Parathyroid adenoma (tissue), 2 donors: ENCODE results near the gene TRABD.
A peak's percentile ranks its signal among the peaks of the same experiment; 100 is the strongest.

ENCODE experiments used
- H2AFZ ChIP-seq: fragments of 300-600 bp; sonication (generic); one replicate; pipeline ENCODE4 v1.7.0; 2017; ENCODE audit warnings: antibody characterized with exemption, mild to moderate bottlenecking
- H3K27ac ChIP-seq: fragments of 300-600 bp; sonication (generic); one replicate; pipeline ENCODE4 v1.7.0; 2017
- H3K27me3 ChIP-seq: fragments of 300-600 bp; sonication (generic); one replicate; pipeline ENCODE4 v1.7.0; 2017; ENCODE audit warnings: low read length; ENCODE audit not compliant: control insufficient read depth, insufficient read depth
- H3K36me3 ChIP-seq: fragments of 300-600 bp; sonication (generic); one replicate; pipeline ENCODE4 v1.7.0; 2017; ENCODE audit warnings: low read length; ENCODE audit not compliant: control insufficient read depth, insufficient read depth
- H3K4me1 ChIP-seq: fragments of 300-600 bp; sonication (generic); one replicate; pipeline ENCODE4 v1.7.0; 2017; ENCODE audit warnings: control low read depth
- H3K4me2 ChIP-seq: fragments of 300-600 bp; sonication (generic); one replicate; pipeline ENCODE4 v1.7.0; 2017; ENCODE audit warnings: low read length
- H3K4me3 ChIP-seq: fragments of 300-600 bp; sonication (generic); one replicate; pipeline ENCODE4 v1.7.0; 2017; ENCODE audit warnings: low read depth, low read length
- H3K79me2 ChIP-seq: fragments of 300-600 bp; sonication (generic); one replicate; pipeline ENCODE4 v1.7.0; 2017; ENCODE audit warnings: control low read depth
- H3K9ac ChIP-seq: fragments of 300-600 bp; sonication (generic); one replicate; pipeline ENCODE4 v1.7.0; 2017; ENCODE audit warnings: mild to moderate bottlenecking
- H3K9me3 ChIP-seq: fragments of 300-600 bp; sonication (generic); one replicate; pipeline ENCODE4 v1.7.0; 2017; ENCODE audit warnings: low read length; ENCODE audit not compliant: control insufficient read depth
- TF ChIP-seq, protein P1 (sequence below): fragments of 300-600 bp; sonication (generic); IDR thresholded peaks from one replicate; pipeline ENCODE4 v1.7.0; 2017; ENCODE audit warnings: antibody characterized with exemption, mild to moderate bottlenecking
- donor health status: primary hyperparathyroidism.

Gene TRABD

DNA sequence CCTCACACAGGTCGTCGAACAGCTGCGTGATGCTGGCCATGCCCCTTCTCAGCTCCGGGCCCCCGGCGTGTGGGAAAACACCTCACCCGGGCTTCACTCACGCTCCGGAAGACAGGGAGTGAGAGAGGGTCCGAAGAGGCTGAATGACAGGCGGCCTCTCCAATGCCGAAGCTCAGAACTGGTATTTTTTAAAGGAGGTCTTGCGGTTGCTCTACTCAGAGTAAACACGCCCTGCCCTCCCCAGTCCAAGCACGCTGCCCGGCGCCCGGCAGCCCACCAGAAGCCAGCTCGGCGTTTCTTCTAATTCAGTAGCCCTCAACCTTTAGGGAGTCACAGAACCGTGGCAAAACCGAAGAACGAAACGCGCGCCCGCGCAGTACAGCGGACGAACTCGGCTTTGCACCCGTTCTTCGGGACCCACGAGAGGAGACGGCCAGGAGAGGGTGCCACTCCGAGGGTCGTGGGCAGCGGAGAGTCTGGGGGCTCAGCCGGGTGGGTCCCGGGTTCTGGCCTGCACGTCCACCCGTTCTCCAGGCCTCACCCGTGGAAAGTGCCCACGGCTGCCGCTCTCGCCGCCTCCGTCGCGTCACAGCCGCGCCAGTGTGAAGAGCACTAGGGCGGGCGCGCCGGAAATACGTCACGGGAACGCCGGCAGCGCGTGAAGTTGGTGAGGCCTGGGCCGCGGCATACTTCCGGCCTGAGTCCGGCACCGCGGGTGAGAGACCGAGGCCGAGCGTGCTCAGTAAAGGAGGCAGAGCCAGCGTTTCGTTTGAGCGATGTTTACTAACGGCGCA is 58.9 kb downstream of the TRABD start, which contains the start of gene TUBGCP6:
TSS of gene TUBGCP6 (minus strand) at position 604 of the 794 bp plus-strand sequence. CDS start at position 40, 564 bp downstream.
- Histone ChIP-seq H3K79me2 (peaks cover 19% of the 10 kb centered on the region), H3K36me3 (no peaks in the 10 kb centered on the region), H3K4me1 (peaks cover 2% of the 10 kb centered on the region), H3K4me2 (peak within 1 kb of the TSS; percentile 95), H3K9ac (peak within 1 kb of the TSS; percentile 43), H3K27me3 (no peaks in the 10 kb centered on the region), H3K9me3 (no peaks in the 10 kb centered on the region), H2AFZ (peak within 1 kb of the TSS; percentile 89), H3K27ac (peak within 1 kb of the TSS; percentile 79), H3K4me3 (peak within 1 kb of the TSS; percentile 97)
- TF ChIP-seq, protein P1, sequence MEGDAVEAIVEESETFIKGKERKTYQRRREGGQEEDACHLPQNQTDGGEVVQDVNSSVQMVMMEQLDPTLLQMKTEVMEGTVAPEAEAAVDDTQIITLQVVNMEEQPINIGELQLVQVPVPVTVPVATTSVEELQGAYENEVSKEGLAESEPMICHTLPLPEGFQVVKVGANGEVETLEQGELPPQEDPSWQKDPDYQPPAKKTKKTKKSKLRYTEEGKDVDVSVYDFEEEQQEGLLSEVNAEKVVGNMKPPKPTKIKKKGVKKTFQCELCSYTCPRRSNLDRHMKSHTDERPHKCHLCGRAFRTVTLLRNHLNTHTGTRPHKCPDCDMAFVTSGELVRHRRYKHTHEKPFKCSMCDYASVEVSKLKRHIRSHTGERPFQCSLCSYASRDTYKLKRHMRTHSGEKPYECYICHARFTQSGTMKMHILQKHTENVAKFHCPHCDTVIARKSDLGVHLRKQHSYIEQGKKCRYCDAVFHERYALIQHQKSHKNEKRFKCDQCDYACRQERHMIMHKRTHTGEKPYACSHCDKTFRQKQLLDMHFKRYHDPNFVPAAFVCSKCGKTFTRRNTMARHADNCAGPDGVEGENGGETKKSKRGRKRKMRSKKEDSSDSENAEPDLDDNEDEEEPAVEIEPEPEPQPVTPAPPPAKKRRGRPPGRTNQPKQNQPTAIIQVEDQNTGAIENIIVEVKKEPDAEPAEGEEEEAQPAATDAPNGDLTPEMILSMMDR, result no peak

DNA sequence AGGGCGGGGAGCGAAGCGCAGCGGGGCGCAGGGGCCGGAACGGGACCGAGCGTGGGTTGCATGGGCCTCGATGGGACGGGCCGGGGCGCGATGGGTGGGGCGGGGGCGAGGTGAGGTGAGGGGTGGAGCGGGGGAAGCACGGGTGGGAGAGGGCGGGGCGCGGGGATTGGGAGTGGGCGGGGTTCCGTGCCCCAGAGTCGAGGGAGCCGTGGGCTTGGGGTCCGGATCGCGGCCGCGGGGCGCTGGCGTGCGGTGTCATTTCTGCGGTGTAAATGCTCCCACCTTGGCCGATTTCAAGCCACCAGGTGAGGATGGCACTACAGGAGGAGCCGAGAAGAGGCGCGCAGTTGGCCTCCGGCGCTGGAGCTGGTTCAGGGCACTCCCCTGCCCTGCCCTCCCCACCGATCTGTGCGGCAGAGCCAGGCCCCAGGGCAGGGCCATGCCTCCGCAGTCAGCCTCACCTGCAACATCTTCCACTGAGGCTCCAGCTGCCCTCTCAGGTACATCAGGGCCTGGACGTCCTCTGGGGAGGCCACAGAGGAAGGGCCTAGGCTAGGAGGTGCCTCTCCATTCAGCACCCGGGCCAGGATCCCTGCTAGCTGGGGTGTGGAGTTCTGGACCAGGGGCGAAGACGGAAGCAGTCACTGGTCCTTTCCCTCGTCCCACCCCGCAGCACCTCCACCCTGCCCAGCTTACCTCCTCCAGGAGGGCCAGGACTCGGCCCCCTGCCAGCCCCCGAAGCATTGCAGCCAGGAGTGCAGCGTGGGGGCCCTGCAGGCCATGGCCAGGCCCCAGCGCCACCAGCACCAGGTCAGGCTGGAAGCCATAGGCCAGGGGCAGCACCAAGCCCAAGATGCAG is 59.7 kb downstream of the TRABD start:
- H3K4me1 ChIP-seq, result peaks cover 2% of the 10 kb centered on the region

DNA sequence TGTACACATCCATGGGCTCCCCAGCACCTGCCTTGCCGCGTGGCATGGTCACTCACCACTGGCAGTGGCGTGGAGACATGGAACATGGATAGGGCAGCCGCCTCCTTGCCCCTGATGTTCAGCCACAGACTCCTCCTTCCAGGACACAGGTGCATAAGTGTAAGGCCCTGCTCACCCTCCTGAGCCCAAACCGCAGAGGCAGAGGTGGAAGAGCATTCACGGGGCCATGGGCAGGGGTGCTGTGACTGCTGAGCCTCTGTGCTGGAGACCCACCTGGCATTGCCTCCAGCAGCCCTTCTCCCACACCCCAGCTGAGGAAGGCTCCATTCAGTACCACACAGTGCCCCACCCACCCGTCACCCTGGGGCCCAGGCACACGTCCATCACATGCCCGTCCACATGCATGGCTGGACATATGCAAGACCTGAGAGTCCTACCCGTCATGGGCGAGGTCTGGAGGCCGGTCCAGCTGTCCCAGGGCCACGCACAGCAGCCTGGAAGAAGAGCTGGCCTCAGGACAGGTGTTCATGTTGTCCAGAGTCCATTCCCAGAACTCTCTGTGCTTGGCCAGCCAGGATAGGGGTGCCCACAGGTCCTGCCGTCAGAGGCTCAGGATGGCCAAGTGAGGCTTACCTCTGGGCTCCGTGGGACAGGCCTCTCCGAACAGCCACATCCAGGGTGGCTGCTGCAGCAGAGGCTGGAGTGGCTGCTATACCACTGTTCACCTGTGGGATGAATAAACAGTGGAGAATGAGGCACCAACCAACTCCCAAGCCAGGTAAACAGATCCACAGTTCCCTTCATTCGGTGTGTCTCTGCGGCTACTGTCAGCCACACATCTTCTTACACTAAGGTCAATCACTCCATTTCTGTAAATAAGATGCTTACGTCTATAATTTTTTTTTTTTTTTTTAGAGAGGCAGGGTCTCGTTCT is 60.8 kb downstream of the TRABD start:
- TF ChIP-seq, protein P1, result no peak
- H3K4me1 ChIP-seq, result peaks cover 4% of the 10 kb centered on the region
- no peak overlapping the region for H3K4me2 ChIP-seq
- H2AFZ ChIP-seq, result no peak overlapping the region
- no peaks in the 10 kb centered on the region for H3K36me3 ChIP-seq
- peaks cover 13% of the 10 kb centered on the region for H3K79me2 ChIP-seq
- no peak overlapping the region for H3K27ac ChIP-seq
- H3K4me3 ChIP-seq, result no peak overlapping the region
- H3K9me3 ChIP-seq, result no peaks in the 10 kb centered on the region
- no peaks in the 10 kb centered on the region for H3K27me3 ChIP-seq
- no peak overlapping the region for H3K9ac ChIP-seq

More for the DNA sequence above, 59.7 kb downstream of the TRABD start:
- H3K4me3 ChIP-seq, result peak overlapping the region; percentile 97
- H3K36me3 ChIP-seq, result no peaks in the 10 kb centered on the region
- H3K27ac ChIP-seq, result peak overlapping the region; percentile 79
- TF ChIP-seq, protein P1, result no peak
- no peaks in the 10 kb centered on the region for H3K9me3 ChIP-seq
- H3K9ac ChIP-seq, result no peak overlapping the region
- no peaks in the 10 kb centered on the region for H3K27me3 ChIP-seq
- H3K79me2 ChIP-seq, result peaks cover 16% of the 10 kb centered on the region
- peak overlapping the region; percentile 95 for H3K4me2 ChIP-seq
- H2AFZ ChIP-seq, result peak overlapping the region; percentile 89

DNA sequence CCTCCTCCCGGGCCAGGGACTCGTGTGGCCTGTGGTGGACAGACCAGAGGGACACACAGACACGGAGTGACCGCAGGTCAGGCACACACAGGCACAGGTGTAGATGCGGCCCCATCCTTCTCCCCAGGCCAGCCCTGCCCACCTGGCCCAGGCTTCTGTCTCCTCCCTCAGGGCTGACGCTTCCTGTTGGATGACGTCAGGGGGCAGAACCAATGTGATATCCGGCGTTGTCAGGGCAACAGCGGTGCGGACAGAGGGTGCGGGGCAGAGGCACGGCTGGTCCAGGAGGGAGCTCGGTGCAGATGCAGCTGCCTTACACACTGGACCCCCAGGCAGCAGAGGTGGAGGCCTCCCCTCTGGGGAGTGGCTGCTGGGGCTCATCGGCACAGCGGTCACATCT is 62.0 kb downstream of the TRABD start:
- Histone ChIP-seq H3K4me1 (peaks cover 6% of the 10 kb centered on the region), H3K9me3 (no peaks in the 10 kb centered on the region), H3K4me2 (no peak overlapping the region), H3K36me3 (no peaks in the 10 kb centered on the region), H3K9ac (no peak overlapping the region), H3K27ac (no peak overlapping the region), H3K79me2 (peaks cover 10% of the 10 kb centered on the region), H3K4me3 (no peak overlapping the region), H3K27me3 (no peaks in the 10 kb centered on the region), H2AFZ (no peak overlapping the region)
- TF ChIP-seq, protein P1, result no peak
